Measurements from ENCODE around the gene ZNF407.

ZNF407 gene

DNA sequence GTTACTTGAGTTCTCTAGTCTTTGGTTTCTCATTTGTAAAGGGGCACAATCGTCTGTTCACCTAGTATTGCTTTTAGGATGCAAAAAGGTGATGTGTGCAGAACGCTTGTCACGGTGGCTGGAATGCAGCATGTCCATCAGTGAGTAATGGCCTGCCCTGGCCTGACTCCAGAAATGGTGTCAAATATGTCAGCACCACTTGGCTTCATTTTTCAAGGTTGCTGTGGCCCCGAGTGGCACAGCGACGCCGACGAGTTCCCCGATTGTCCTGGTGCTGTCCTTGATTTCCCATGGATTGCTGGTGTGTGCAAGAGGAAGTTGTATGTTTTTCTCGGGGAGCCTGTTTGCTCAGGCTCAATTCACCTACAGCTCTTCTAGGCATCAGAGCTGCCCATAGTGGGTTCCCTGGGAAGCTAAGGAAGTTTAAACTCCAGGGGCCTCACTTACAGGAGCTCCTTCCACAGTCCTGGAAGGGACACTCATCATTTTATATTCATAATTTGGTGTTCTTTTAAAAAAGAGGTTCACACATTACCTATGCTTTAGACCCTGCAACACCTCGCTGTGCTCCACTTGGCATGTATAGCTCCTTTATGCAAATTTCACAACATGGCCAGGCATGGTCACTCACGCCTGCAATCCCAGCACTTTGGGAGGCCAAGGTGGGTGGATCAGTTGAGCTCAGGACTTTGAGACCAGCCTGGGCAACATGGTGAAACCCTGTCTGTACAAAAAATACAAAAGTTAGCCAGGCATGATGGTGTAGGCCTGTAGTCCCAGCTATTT is 25.6 kb upstream of the ZNF407 start:
- H3K27ac Mint-ChIP-seq: no peak overlapping the region
- H3K36me3 Mint-ChIP-seq: peaks cover 6% of the 10 kb centered on the region
- no peak overlapping the region for H3K4me3 Mint-ChIP-seq
- H3K4me1 Mint-ChIP-seq: peaks cover 13% of the 10 kb centered on the region
- no peak for ATAC-seq
- H3K9me3 Mint-ChIP-seq: peaks cover 12% of the 10 kb centered on the region
- H3K27me3 Mint-ChIP-seq: peaks cover 40% of the 10 kb centered on the region

GRCh38 chr18:74573053-74573452 is 24.6 kb upstream of the ZNF407 start:
- Mint-ChIP-seq H3K27me3 (peaks cover 37% of the 10 kb centered on the region), H3K9me3 (peaks cover 6% of the 10 kb centered on the region), H3K4me3 (no peak overlapping the region), H3K4me1 (peaks cover 5% of the 10 kb centered on the region), H3K36me3 (no peaks in the 10 kb centered on the region), H3K27ac (no peak overlapping the region)
- ATAC-seq: no peak

DNA sequence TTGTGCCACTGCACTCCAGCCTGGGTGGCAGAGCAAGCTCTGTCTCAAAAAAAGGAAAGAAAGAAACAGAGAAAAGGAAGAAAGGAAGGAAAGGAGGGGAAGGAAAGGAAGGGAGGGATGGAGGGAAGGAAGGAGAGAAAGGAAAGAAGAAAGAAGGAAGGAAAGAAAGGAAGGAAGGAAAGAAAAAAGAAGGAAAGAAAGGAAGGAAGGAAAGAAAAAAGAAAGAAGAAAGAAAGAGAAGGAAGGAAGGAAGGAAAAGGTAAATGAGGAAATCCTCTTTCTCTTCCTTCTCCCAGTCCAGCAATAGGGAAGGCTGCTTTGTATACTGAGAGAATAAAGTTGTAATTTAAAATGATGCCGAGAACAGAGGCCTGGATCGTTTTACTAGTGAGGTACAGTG is 22.8 kb upstream of the ZNF407 start:
- no peaks in the 10 kb centered on the region for H3K4me1 Mint-ChIP-seq
- H3K9me3 Mint-ChIP-seq: peaks cover 4% of the 10 kb centered on the region
- H3K27me3 Mint-ChIP-seq: peaks cover 37% of the 10 kb centered on the region
- H3K4me3 Mint-ChIP-seq: no peak overlapping the region
- H3K27ac Mint-ChIP-seq: no peak overlapping the region
- no peak for ATAC-seq
- no peaks in the 10 kb centered on the region for H3K36me3 Mint-ChIP-seq

DNA sequence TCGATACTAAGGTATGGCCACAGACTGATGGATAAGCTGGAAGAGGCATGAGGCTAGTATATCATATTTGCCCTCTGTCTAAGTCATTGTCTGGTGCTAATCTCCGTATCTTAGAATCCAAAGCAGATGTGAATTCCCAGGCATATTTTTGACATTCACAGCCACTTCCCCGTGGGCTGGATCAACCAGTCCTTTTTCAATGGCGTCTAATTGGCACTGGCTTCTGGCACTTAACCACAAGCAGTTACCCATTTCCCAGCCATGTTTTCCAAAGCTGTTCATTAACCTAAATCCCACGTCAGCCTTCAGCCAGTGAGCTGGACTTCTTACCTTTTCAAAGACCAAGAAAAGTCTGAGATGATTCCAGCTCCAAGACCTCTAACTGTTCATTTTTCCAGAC is 20.7 kb upstream of the ZNF407 start:
- Mint-ChIP-seq H3K27me3 (peaks cover 58% of the 10 kb centered on the region), H3K27ac (no peak overlapping the region)

GRCh38 chr18:74579496-74580065 is 18.1 kb upstream of the ZNF407 start:
- Mint-ChIP-seq H3K27ac (no peak overlapping the region), H3K9me3 (no peaks in the 10 kb centered on the region), H3K27me3 (peaks cover 60% of the 10 kb centered on the region), H3K4me3 (no peak overlapping the region), H3K36me3 (no peaks in the 10 kb centered on the region), H3K4me1 (no peaks in the 10 kb centered on the region)
- no peak for ATAC-seq

More for the DNA sequence above, 20.7 kb upstream of the ZNF407 start:
- H3K4me1 Mint-ChIP-seq: no peaks in the 10 kb centered on the region
- H3K36me3 Mint-ChIP-seq: no peaks in the 10 kb centered on the region
- no peak overlapping the region for H3K4me3 Mint-ChIP-seq
- ATAC-seq: no peak
- H3K9me3 Mint-ChIP-seq: peaks cover 4% of the 10 kb centered on the region

DNA sequence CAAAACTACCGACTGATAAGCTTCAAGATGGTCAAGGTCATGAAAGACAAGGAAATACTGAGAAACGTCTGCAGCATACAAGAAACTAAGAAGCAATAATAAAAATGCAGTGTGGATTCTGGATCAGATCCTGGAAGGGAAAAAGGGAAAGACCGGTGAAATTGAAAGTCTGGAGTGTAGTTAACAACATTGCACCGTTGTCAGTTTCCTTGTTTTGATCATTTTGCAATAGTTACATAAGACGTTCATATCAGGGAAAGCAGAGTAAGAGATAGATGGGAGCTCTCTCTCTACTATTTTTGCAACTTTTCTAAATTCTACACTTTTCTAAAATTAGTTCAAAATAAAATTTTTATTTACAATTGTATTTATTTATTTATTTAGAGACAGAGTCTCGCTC is 15.0 kb upstream of the ZNF407 start:
- Mint-ChIP-seq H3K4me1 (no peaks in the 10 kb centered on the region), H3K27ac (no peak overlapping the region), H3K4me3 (no peak overlapping the region), H3K9me3 (no peaks in the 10 kb centered on the region), H3K36me3 (no peaks in the 10 kb centered on the region), H3K27me3 (peaks cover 53% of the 10 kb centered on the region)
- no peak for ATAC-seq

DNA sequence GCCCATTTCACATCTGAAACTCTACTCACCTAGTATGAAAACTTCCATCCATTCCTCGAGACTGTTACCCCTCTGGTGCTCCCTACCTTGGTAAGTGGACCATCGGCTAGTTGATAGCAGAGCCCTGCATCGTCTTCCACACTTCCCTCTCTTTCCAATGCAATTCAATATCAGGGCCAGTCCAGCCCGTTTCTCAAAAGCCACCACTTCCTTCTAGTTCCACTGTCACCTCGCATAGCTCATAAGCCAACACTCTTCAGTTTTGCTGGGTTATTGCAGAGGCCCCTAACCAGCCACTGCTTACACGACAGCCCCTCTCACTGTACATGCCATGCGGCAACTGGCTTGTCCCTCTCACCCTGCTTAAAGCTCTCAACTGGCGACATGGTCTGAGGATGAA is 10.2 kb upstream of the ZNF407 start:
- Mint-ChIP-seq H3K27me3 (peaks cover 13% of the 10 kb centered on the region), H3K9me3 (no peaks in the 10 kb centered on the region), H3K4me3 (no peak overlapping the region), H3K36me3 (peaks cover 6% of the 10 kb centered on the region), H3K4me1 (no peaks in the 10 kb centered on the region), H3K27ac (no peak overlapping the region)
- no peak for ATAC-seq

DNA sequence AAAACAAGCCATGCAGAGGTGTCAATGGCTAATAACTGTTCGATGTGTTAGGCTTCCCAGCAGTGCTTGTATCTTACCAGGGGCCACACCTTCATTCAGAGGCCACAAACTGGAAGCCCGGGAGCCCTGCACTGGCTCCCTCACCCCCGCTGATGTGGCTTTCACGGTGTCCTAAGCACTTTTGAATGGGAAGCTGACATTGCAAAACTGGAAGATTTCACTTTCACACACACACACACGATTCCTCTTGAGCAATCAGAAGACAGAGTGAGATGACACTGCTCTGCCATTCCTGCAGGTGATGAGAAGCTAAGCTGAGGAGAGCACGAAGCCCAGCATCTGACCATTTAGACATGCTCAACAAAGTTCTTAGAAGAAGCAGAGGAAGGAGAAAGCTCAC is 8.6 kb upstream of the ZNF407 start:
- H3K9me3 Mint-ChIP-seq: no peaks in the 10 kb centered on the region
- no peak overlapping the region for H3K4me3 Mint-ChIP-seq
- H3K36me3 Mint-ChIP-seq: peaks cover 21% of the 10 kb centered on the region
- no peak for ATAC-seq
- H3K4me1 Mint-ChIP-seq: peaks cover 6% of the 10 kb centered on the region
- H3K27ac Mint-ChIP-seq: no peak overlapping the region
- no peaks in the 10 kb centered on the region for H3K27me3 Mint-ChIP-seq

GRCh38 chr18:74589811-74590210 is 7.9 kb upstream of the ZNF407 start:
- Mint-ChIP-seq H3K36me3 (peaks cover 27% of the 10 kb centered on the region), H3K9me3 (no peaks in the 10 kb centered on the region), H3K4me3 (no peak overlapping the region), H3K27me3 (no peaks in the 10 kb centered on the region), H3K4me1 (peaks cover 11% of the 10 kb centered on the region), H3K27ac (no peak overlapping the region)
- ATAC-seq: no peak

DNA sequence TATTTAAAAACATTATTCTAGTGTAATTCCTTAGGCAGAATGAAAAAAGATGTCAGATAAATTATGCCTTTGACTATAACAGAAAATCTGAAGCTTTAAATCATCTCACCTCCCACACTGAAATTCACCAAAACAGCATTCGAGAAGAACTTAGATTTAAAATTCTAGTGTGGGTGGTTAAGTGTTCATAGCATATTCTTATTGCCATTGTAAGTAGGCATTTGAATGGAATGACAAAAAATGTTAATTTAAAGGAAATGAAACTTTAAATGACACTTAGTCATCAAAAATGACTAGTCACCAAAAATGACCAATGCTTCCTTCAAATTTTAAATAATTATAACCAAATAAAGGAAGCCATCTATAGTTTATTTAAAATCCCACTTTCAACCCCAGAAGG is 7.0 kb upstream of the ZNF407 start:
- Mint-ChIP-seq H3K27ac (peak overlapping the region; percentile 57), H3K4me3 (no peak overlapping the region), H3K36me3 (peaks cover 29% of the 10 kb centered on the region), H3K27me3 (no peaks in the 10 kb centered on the region), H3K9me3 (no peaks in the 10 kb centered on the region), H3K4me1 (peaks cover 20% of the 10 kb centered on the region)
- no peak for ATAC-seq

DNA sequence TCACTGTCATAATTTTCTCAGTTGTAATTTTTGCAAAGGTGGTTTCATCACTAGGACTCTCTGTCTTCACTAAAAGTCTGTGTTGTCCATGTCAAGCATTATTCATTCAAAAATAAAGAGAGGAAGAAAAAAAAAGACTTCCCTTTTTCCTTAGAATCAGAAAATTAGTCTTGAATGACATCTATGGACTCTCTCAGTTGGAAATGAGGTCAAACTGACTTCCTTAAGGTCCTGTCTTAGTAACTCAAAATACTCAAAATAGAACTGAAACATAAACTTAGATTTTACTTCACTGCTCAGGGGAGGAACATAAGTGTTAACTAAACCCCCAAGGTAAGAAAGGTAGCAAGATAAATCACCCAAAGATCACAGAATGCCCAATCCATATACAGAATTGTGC is 2.2 kb upstream of the ZNF407 start:
- Mint-ChIP-seq H3K27me3 (no peaks in the 10 kb centered on the region), H3K9me3 (no peaks in the 10 kb centered on the region), H3K27ac (peak overlapping the region; percentile 31), H3K4me1 (peaks cover 44% of the 10 kb centered on the region), H3K4me3 (peak overlapping the region; percentile 32), H3K36me3 (peaks cover 31% of the 10 kb centered on the region)
- ATAC-seq: peak; percentile 31

DNA sequence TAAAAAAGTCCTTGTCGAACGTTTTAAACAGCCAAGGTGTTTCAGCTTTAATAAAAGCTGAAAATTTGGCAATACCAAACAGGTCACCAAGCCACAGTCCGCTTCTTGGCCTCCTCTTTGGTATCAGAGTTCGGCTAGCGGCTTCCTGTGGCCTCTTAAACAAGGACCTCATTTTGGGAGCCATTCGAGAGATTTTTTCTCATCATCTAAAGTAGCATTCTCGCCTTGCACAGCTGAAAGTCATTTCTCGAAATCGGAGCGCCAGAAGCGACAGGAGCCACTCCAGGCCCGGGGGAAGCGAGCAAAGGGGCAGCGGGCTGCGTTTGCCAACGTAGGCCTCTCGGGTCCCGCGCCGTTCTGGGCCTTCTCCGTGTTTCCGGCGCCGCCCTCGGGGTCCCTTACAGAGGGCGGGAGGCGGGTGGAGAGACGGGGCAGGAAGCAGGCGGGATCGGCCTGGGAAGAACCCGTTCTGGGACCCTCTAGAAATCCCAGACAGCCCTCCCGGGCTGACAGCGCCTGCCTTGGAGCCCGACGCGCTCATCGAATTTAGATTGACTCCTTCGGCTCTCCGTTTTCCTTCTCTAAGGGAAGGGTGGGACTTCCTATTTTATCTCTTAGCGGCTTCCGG is 522 bp upstream of the ZNF407 start:
- ATAC-seq: peak; percentile 58
- peaks cover 61% of the 10 kb centered on the region for H3K4me1 Mint-ChIP-seq
- peaks cover 35% of the 10 kb centered on the region for H3K36me3 Mint-ChIP-seq

DNA sequence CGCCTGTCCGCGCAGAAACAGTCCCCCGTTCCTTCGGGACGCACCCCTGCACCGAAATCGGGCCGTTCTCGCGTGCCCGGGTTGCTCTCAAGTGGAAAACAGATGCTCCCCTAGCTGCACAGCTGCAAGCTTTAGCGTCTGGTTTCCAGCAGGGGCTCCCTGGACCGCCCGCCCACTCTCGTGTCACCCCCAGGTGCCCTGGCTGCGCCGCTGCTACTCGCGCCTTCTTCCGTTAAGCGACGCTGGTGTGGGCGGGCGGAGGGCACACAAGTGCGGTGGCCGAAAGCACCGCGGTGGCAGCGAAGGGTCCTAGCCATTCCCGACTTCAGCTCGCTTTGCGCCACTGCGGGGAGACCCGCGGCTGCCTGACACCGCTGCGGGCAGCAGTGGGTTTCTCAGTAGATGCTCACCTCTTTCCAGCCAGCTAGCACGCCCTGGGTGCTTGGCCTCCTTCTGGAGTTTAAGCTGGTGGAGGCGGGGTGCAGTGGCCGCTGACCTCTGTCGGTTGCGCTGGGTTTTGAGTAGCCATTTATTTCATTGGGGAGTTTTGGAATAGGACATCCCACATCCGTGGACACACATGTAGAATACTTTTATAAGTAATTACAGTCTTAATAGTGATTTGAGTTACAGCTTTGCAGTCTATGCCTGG is 806 bp downstream of the ZNF407 start:
- peaks cover 70% of the 10 kb centered on the region for H3K4me1 Mint-ChIP-seq
- H3K4me3 Mint-ChIP-seq: peak overlapping the region; percentile 99
- H3K27me3 Mint-ChIP-seq: no peaks in the 10 kb centered on the region
- H3K9me3 Mint-ChIP-seq: no peaks in the 10 kb centered on the region
- ATAC-seq: peak; percentile 83
- H3K36me3 Mint-ChIP-seq: peaks cover 23% of the 10 kb centered on the region
- peak overlapping the region; percentile 98 for H3K27ac Mint-ChIP-seq

More for the DNA sequence above, 522 bp upstream of the ZNF407 start:
- Mint-ChIP-seq H3K27ac (peak overlapping the region; percentile 98), H3K4me3 (peak overlapping the region; percentile 99), H3K9me3 (no peaks in the 10 kb centered on the region), H3K27me3 (no peaks in the 10 kb centered on the region)

GRCh38 chr18:74604361-74604760 is 6.7 kb downstream of the ZNF407 start:
- H3K4me1 Mint-ChIP-seq: peaks cover 56% of the 10 kb centered on the region
- peaks cover 23% of the 10 kb centered on the region for H3K36me3 Mint-ChIP-seq
- no peak overlapping the region for H3K4me3 Mint-ChIP-seq
- no peak overlapping the region for H3K27ac Mint-ChIP-seq
- no peaks in the 10 kb centered on the region for H3K27me3 Mint-ChIP-seq
- ATAC-seq: no peak
- H3K9me3 Mint-ChIP-seq: no peaks in the 10 kb centered on the region

GRCh38 chr18:74604774-74605173 is 7.1 kb downstream of the ZNF407 start:
- Mint-ChIP-seq H3K4me1 (peaks cover 58% of the 10 kb centered on the region), H3K36me3 (peaks cover 23% of the 10 kb centered on the region), H3K27me3 (no peaks in the 10 kb centered on the region), H3K27ac (no peak overlapping the region), H3K4me3 (no peak overlapping the region), H3K9me3 (no peaks in the 10 kb centered on the region)
- no peak for ATAC-seq

All from stimulated activated memory B cell treated with anti-CD40 and anti-IgM and Interleukin-4, amounts not matched to agents 10 μg/mL and 1 μg/mL and 100 μg/mL, for 72 hours (primary cell).